Dedifferentiated amniotic fluid mesenchymal stem cell (primary cell): ENCODE measurements around the gene TRIM14.

Experiments
- DNase-seq: peaks from one replicate; pipeline ENCODE4 v3.0.0-alpha.2; 2016; ENCODE audit errors: extremely low spot score

The TRIM14 gene, protein sequence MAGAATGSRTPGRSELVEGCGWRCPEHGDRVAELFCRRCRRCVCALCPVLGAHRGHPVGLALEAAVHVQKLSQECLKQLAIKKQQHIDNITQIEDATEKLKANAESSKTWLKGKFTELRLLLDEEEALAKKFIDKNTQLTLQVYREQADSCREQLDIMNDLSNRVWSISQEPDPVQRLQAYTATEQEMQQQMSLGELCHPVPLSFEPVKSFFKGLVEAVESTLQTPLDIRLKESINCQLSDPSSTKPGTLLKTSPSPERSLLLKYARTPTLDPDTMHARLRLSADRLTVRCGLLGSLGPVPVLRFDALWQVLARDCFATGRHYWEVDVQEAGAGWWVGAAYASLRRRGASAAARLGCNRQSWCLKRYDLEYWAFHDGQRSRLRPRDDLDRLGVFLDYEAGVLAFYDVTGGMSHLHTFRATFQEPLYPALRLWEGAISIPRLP

DNA sequence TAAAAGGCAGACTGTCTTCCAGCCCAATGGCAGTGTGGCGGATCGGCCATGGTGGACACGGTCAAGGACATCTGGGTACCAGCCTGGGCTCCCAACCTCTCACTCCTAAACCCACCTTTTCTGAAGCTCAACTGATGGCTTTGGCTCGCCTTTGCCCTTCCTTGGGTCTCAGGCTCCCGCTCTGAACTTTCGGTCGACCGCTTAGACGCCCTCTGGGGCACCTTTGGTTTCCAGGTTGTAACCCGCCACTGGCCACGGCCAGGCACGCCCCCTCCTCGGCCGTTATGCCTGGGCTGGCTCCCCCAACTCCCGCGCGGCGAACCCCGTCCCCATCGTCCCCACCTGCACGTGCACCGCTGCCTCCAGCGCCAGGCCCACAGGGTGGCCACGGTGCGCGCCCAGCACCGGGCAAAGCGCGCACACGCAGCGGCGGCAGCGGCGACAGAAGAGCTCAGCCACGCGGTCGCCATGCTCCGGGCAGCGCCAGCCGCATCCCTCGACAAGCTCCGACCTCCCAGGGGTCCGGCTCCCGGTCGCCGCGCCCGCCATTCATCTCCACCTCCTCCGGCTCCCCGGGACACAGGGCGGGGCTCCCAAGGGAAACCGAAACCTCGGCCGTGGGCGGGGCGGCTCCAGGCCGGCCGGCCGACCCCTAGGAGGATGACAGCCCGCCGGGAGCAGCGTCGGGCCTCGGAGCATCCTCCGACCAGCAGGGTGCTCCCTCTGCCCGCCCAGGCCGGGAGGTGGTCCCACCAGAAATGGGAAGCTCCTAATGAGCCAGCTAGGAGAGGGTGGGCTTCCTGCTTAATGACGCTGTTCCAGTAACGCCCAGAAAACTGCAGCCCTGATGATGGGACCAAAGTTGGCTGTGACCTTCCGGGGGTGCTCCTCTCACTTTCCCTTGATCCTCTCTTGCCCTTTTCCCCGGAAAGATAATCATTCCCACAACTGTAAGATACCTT, at the start of gene TRIM14:
Gene TRIM14 (minus strand): TSS at position 583 of the 962 bp plus-strand sequence. CDS start 34 bp downstream, at position 549.
- no peak for DNase-seq

DNA sequence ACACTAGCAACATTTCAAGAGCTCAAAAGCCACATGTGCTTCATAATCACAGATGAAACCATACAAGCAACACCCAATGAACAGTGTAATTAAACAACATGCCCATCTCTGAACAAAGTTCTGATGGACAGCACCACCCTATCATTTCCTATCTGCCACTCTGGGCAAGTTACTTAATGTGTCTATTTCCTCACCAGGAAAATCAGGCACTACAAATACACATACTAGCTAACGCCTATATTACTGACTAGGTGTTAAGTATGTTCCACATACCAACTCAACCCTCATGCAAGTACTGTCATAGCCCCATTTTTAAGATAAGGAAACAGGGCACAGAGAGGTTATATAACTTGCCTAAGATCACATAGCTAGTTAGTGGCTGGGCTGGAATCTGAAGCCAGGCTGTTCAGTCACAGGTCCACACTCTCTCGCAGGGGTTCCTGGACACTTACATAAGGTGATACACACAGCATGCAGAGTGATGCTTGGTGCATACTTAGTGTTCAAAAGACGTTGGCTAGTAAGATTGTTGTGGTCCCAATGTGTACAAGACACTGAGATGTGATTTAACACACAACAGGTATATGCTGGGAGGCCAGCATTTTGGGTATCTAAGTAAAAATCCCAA, 49.2 kb upstream of the TRIM14 start:
- DNase-seq, result no peak

DNA sequence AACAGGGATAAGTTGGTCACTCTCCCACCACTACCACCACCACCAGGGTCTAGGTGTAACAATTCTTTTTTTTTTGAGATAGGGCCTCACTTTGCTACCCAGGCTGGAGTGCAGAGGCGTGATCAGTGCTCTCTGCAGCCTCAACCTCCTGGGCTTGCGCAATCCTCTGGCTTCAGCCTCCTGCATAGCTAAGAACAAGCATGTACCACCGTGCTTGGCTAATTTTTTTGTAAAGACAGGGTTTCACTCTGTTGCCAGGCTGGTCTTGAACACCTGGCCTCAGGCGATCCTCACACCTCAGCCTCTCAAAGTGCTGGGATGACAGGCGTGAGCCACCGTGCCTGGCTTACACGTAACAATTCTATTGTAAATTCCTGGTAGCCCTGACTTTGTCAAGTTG, 45.9 kb upstream of the TRIM14 start:
- no peak for DNase-seq

DNA sequence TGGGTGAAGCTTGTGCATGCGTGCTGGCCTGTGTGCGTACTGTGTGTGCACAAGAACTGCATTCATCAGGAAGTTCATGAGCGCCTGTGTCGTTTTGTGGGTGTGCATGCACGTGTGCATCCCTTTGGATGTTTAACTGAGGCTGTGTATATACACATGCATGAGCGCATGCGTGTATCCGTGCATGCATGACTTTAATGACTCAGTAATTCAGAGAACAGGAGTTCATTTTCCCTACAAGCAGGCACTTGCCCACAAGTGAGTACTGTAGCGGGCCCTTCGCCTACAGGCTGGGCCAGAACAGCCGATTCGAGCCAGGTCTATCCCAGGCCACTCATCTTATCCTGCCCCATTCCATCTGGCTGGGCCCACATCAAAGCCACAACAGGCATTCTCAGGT, 43.6 kb upstream of the TRIM14 start:
- no peak for DNase-seq

DNA sequence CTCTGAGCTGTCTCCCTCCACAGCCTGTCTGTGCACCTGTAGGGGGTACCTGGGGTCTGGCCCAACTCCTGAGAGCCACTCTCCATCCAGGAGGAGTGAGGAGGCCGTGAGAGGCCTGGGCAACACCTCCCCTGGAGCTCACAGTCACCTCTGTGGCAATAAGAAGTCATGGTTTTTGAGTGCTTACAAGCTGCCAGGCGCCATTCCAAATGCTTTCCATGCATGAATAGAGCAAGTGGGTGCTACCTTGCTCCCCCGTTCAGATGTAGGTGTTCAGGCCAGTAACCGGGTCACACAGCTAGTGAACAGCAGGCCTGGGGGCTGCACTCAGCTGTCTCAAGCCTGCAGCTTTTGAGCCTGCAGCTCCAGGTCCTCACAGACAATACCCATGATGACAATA, 42.8 kb upstream of the TRIM14 start:
- DNase-seq, result no peak

DNA sequence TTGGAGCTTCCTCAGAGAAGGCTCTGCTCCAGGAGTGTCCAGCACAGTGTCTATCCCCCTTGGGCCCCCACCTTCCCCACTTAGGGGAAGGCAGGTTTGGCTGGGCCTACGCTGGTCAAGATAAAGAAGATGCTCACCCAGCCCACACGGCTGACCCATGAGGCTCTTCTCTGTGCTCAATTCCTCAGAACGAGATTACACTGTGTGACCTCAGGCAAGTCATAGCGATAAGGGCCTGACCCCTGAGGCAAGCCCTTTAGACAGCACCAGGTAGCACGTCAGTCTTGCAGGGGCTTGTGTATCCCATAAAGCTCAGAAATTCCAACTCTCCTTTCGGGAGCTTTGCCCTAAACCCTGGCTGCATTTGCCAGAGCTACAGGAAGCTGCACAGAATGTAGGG, 40.8 kb upstream of the TRIM14 start:
- DNase-seq, result no peak

DNA sequence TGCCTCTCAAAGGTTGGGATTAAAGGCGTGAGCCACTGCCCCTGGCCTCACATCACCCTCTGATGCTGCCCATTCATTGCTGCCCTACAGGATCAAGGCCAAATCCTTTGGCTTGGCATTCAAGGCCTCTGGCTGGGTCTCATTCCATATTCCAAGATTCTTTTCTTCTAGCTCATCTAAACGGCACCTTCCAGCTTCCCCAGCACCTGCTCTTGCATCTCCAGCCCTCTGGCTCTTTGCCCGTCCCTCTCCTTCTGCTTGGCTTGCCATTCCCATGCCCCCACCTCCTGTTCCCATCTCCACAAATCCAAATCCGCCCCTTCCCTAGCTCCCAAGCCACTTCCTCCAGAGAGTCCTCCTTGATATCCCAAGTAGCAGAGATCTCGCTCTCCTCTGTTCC, 40.3 kb upstream of the TRIM14 start:
- DNase-seq, result no peak

DNA sequence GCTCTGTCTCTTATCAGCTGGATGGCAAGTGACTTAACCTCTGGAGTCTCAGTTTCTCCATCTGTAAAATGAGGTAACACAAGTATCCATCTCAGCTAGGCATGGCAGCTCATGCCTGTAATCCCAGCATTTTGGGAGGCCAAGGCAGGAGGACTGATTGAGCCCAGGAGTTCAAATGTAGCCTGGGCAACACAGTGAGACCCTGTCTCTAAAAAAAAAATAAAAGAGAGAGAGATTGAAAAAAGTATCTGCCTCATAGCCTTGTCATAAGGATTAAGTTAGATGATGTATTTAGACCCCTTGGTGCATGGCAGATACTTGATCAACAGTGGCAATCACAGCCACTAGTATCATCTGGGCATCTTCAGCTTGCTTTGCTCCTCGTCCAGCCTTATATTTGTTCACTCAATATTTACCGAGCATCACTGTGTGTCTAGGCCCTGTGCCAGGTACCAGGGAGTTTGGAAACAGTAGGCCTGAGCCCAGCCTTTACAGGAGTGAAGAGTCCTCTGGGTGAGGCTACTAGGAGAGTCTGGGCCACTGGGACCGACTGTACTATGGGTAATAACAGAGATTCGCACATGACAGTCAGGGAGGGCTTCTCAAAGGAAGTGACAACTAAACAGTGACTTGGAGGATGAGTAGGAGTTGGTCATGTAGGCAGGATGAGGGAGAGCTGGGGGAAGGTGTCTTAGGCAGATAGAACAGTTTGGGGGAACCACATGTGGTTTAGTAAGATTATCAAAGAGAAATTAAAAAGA, 39.2 kb upstream of the TRIM14 start:
- DNase-seq, result no peak

DNA sequence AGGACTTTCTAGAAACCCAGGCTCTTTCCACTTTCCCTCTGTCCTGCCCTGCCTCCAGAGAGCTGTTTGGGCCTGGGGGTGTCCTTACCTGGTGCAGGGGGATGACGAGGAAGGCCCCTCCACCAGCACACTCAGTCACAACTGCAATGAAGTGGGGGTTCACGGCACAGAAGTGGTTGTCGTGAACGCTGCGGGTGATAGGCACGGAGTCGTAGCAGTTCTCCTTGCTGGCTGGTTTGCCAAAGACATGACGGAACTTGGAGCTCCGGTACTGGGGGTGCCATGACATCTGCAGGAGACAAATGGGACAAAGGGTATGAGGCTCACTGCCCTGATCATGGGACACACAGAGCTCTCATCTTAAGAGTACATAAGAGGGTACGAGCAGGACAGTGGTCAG, 38.4 kb upstream of the TRIM14 start:
- no peak for DNase-seq

DNA sequence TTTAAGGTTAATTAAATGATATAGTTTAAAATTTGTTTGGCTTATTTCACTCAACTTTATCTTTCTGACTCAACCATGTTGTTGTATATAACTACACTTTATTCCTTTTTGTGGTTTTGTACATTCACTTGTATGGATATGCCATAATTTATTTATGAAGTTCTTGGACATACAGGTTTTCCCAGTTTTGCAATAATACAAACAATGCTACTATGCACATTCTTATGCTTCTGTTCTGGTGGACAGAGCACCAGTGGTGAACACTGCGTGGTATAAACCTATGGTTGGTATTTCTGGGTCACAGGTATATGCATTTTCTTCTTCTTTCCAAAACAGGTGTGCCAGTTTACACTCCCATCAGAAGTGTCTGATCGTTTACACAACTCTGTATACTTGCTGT, 35.7 kb upstream of the TRIM14 start:
- DNase-seq, result no peak

DNA sequence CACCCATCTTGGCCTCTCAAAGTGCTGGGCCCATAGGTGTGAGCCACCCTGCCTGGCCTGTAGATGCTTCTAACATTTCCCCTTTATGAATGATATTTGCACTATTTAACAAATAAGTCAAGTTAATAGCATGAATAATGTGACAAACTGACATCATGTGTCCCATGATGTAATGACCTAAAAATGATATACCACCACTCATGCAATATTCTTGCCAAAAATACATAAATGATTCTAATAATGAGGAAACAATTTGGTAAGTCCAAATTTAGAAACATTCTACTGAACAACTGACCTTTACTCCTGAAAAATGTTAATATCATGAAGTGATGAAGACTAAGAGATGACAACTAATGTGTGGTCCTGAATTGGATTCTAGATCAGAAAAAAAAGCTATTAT, 33.5 kb upstream of the TRIM14 start:
- no peak for DNase-seq

DNA sequence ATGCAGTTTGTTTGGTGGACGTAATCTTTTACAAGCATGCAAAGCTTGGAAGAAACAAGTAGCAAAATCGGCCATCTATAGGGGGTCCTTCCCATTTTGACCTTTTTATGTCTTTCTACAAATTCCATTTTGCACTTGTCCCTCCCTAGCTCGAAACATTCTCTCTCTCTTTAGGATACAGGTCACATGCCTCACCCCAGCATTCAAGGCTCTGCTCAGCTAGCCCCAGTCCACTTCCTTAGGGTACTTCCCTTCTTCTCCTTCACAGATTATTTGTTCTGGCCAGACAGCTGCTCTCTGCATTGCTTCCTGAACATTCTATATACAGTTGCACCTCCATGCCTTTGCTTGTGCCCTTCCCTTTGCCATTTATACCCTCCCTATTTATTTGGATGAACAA, 31.7 kb upstream of the TRIM14 start:
- DNase-seq, result no peak

DNA sequence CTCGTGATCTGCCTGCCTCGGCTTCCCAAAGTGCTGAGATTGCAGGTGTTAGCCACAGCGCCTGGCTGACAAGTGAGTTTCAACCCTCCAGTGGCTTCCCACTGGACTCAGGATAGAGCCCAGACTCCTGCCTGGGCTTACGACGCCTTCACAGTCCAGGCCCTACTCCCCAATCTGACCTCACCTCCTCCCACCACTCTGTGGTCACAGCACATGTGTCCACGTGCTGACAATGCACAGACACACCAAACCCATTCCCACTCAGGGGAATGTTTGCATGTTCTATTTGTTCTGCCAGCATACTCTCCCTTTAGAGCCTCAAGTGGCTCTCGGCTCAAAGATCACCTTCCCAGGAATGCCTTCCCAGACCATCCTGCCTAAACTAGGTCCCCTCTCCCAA, 31.1 kb upstream of the TRIM14 start:
- DNase-seq, result no peak

DNA sequence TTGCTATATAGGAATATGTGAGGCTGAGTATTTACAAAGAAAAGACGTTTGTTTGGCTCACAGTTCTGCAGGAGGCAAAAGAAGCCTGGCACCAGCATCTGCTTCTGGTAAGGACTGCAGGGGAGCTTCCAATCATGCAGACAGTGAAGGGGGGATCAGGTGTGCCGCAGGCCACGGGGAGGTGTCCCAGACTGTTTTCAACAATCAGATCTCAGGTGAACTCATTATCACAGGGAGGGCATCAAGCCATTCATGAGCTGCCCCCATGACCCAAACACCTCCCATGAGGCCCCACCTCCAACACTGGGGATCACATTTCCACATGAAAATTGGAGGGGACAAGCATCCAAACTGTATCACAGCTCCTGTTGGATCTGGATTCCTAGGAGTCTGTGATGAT, 30.4 kb upstream of the TRIM14 start:
- no peak for DNase-seq

DNA sequence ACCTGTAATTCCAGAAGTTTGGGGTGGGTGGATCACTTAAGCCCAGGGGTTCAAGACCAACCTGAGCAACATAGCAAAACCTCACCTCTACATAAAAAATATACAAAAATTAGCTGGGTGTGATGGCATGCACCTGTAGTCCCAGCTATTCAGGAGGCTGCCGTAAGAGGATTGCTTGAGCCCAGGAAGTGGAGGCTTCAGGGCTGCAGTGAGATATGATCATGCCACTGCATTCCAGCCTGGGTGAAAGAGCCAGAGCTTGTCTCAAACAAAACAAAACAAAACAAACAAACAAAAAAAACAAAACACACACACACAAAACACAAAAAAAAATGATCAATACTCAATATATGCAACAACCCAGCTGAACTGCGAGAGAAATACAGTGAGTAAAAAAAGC, 29.5 kb upstream of the TRIM14 start:
- DNase-seq, result no peak

DNA sequence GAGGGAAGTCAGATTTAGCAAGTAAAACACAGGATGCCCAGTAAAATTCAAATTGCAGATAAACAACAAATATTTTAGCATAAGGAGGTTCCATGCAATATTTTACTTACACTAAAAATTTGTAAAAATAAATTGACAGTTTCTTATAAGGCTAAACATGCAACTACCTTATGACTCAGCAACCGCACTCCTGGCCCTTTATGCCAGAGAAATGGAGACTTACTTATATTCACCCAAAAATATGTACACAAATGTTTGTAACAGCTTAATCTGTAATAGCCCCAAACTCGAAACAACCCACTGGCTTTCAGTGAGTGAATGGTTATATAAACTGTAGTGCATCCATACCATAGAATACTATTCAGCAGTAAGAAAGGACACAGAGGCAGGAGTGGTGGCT, 28.6 kb upstream of the TRIM14 start:
- no peak for DNase-seq

DNA sequence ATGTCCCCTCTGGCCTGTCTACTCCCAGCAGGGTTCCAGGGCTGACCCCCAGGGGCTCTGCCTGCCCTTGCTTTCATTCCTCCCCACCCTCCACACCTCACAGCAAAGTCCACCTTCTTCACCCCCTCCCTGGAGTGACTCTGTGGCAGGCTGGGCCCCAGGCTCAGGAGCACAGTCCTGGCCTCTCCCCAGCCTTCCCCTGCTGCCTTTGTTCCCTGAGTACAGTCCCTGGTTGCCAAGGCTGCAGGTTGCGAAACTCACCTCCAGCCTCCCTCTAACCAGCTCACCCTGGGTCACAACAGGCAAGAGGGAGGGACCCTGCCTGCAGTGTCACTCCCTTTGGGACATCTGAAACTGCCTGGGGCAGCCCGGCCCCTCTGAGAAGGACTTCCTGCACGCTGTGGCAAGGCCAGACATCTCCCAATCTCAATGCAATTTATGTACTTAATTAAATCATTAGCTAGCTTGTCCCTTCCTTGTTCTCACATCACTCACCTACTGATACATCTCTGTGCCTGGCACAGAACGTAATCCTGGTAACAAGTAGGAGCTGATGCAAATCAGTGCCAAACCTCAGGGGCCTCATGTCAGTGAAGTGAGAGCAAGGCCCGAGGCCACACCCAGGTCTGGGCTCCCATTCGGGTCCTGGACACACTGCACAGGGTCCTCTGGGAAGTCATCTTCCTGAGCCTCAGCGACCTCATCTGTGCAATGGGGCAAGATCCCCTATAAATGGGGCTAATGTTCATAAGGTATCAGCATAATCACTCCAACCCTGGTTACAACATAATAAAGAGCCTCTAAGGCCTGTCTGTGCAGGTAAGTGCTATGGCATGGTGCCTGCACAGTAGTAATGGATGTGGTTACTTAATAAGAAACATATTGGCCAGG, 27.3 kb upstream of the TRIM14 start:
- no peak for DNase-seq

DNA sequence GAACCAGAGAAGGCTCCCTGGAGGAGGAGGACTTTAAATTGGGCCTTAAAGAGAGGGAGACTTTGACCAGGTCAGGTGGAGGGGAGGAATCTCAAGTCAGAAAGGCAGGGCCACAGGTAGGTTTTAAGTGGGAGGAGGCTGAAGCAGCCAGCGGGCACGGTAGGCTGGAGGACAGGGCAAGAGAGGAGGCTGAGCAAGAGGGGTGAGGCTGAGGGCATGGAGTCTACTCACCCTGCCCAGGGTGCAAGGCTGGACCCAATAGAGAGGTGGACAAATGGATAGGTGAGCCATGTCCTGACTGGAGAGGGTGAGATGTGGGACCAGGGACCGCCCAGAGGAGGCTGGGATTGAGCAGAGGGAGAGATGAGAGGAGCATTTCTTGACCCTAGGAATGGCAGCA, 25.6 kb upstream of the TRIM14 start:
- DNase-seq, result no peak

DNA sequence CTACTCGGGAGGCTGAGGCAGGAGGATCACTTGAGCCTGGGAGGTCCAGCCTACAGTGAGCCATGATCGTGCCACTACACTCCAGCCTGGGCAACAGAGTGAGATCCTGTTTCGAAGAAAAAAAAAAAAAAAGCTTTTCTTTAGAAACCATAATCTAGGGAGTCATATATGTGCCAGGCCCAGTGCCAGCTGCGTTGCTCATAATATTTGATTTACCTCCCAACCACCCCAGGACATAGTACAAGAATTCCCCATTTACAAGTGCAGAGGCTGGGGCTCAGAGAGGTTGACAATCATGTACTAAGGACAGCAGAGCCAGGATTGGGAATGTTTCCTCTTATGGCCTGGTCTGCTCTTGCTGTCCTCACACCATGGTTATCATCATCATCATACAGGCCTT, 25.1 kb upstream of the TRIM14 start:
- no peak for DNase-seq

DNA sequence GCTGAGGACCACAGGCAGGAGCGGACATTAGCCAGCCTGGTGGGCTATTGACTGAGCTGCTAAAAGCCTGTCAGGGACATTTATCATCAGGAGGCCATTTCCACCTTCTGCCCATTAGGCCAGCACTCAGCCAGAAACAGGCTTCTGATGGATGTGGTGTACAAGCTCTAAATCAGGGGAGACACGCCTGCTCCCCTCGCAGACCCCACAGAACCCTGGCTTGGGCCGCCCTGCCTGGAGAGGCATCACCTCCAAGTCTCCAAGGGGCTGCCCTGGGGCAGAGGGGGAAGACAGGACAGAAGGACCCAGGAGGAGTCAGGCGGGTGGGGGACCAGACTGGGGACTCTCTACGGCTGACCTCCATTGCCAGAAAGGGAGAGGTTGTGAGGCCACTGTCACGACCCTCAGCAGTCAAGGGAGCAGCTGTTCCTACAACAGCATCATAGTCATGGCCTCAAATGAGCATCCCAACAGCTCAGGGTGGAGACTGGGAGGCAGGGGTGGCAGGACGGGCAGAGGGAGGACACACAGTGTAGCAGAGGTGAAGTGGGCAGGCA, 24.0 kb upstream of the TRIM14 start:
- DNase-seq, result no peak
